ENCODE measurements around the gene FAM168A.

The FAM168A gene

GRCh38 chr11:73530109-73530508 lies 67.8 kb downstream of the FAM168A start:
- no peaks in the 10 kb centered on the region for H3K9me3 ChIP-seq (ENCODE audit: insufficient read depth, low read depth, low read length)
- H3K27me3 ChIP-seq (ENCODE audit: insufficient read depth, low read length): no peaks in the 10 kb centered on the region
- H3K36me3 ChIP-seq (ENCODE audit: insufficient read depth, low read length): no peaks in the 10 kb centered on the region
- H3K4me1 ChIP-seq (ENCODE audit: insufficient read depth, low read length): peaks cover 72% of the 10 kb centered on the region
- H3K27ac ChIP-seq (ENCODE audit: low read depth, low read length): no peak overlapping the region
- no peak overlapping the region for H3K9ac ChIP-seq (ENCODE audit: low read depth, low read length)
- 77% methylated on average over 4 of the region's 4 CpGs for WGBS
- no peak overlapping the region for H3K4me3 ChIP-seq (ENCODE audit: low read length)

- Histone ChIP-seq H3K27me3 (ENCODE audit: insufficient read depth, low read length) (no peaks in the 10 kb centered on the region), H3K4me1 (ENCODE audit: insufficient read depth, low read length) (peaks cover 72% of the 10 kb centered on the region), H3K9ac (ENCODE audit: low read depth, low read length) (no peak overlapping the region)
Measured at GRCh38 chr11:73529204-73529530, 68.7 kb downstream of the FAM168A start.

GRCh38 chr11:73528483-73529203 lies 69.3 kb downstream of the FAM168A start:
- Histone ChIP-seq H3K4me1 (ENCODE audit: insufficient read depth, low read length) (peaks cover 72% of the 10 kb centered on the region), H3K27me3 (ENCODE audit: insufficient read depth, low read length) (no peaks in the 10 kb centered on the region), H3K9me3 (ENCODE audit: insufficient read depth, low read depth, low read length) (peaks cover 6% of the 10 kb centered on the region; the same call in 1 of the 2 replicates), H3K4me3 (ENCODE audit: low read length) (no peak overlapping the region), H3K36me3 (ENCODE audit: insufficient read depth, low read length) (no peaks in the 10 kb centered on the region), H3K27ac (ENCODE audit: low read depth, low read length) (peak overlapping the region; percentile 59; the same call in 1 of the 2 replicates), H3K9ac (ENCODE audit: low read depth, low read length) (no peak overlapping the region; the same call in 1 of the 2 replicates)
- WGBS: 52% methylated on average over 5 of the region's 5 CpGs

More at GRCh38 chr11:73529204-73529530, 68.7 kb downstream of the FAM168A start:
- Histone ChIP-seq H3K27ac (ENCODE audit: low read depth, low read length) (peak overlapping the region; percentile 53; the same call in 1 of the 2 replicates), H3K4me3 (ENCODE audit: low read length) (no peak overlapping the region), H3K9me3 (ENCODE audit: insufficient read depth, low read depth, low read length) (peaks cover under 1% of the 10 kb centered on the region; the same call in 1 of the 2 replicates), H3K36me3 (ENCODE audit: insufficient read depth, low read length) (no peaks in the 10 kb centered on the region)

- Histone ChIP-seq H3K4me3 (ENCODE audit: low read length) (no peak overlapping the region), H3K9ac (ENCODE audit: low read depth, low read length) (no peak overlapping the region), H3K27ac (ENCODE audit: low read depth, low read length) (no peak overlapping the region), H3K27me3 (ENCODE audit: insufficient read depth, low read length) (no peaks in the 10 kb centered on the region), H3K4me1 (ENCODE audit: insufficient read depth, low read length) (peaks cover 71% of the 10 kb centered on the region), H3K9me3 (ENCODE audit: insufficient read depth, low read depth, low read length) (peaks cover 12% of the 10 kb centered on the region; the same call in 1 of the 2 replicates), H3K36me3 (ENCODE audit: insufficient read depth, low read length) (no peaks in the 10 kb centered on the region)
- 89% methylated on average over 4 of the region's 5 CpGs for whole genome bisulfite sequencing
Measured at GRCh38 chr11:73528013-73528412, 69.9 kb downstream of the FAM168A start.

- Histone ChIP-seq H3K36me3 (ENCODE audit: insufficient read depth, low read length) (no peaks in the 10 kb centered on the region), H3K27ac (ENCODE audit: low read depth, low read length) (no peak overlapping the region), H3K9ac (ENCODE audit: low read depth, low read length) (no peak overlapping the region), H3K4me3 (ENCODE audit: low read length) (no peak overlapping the region), H3K9me3 (ENCODE audit: insufficient read depth, low read depth, low read length) (peaks cover 14% of the 10 kb centered on the region; the same call in 1 of the 2 replicates), H3K27me3 (ENCODE audit: insufficient read depth, low read length) (no peaks in the 10 kb centered on the region), H3K4me1 (ENCODE audit: insufficient read depth, low read length) (peaks cover 63% of the 10 kb centered on the region)
- no CpG with 5 or more reads among the region's 1 CpG for WGBS
Measured at GRCh38 chr11:73525611-73526010, 72.3 kb downstream of the FAM168A start.

- Histone ChIP-seq H3K4me3 (ENCODE audit: low read length) (no peak overlapping the region), H3K36me3 (ENCODE audit: insufficient read depth, low read length) (no peaks in the 10 kb centered on the region), H3K27me3 (ENCODE audit: insufficient read depth, low read length) (no peaks in the 10 kb centered on the region), H3K4me1 (ENCODE audit: insufficient read depth, low read length) (peaks cover 59% of the 10 kb centered on the region), H3K9me3 (ENCODE audit: insufficient read depth, low read depth, low read length) (peaks cover 14% of the 10 kb centered on the region; the same call in 1 of the 2 replicates), H3K27ac (ENCODE audit: low read depth, low read length) (no peak overlapping the region), H3K9ac (ENCODE audit: low read depth, low read length) (no peak overlapping the region)
- WGBS: 96% methylated on average over 4 of the region's 4 CpGs
Measured at GRCh38 chr11:73524774-73525173, 73.1 kb downstream of the FAM168A start.

- H3K27me3 ChIP-seq (ENCODE audit: insufficient read depth, low read length): no peaks in the 10 kb centered on the region
- WGBS: 57% methylated on average over 1 of the region's 1 CpG
- H3K9ac ChIP-seq (ENCODE audit: low read depth, low read length): no peak overlapping the region
- H3K4me1 ChIP-seq (ENCODE audit: insufficient read depth, low read length): peaks cover 29% of the 10 kb centered on the region
- peaks cover 14% of the 10 kb centered on the region; the same call in 1 of the 2 replicates for H3K9me3 ChIP-seq (ENCODE audit: insufficient read depth, low read depth, low read length)
- no peak overlapping the region for H3K4me3 ChIP-seq (ENCODE audit: low read length)
- H3K27ac ChIP-seq (ENCODE audit: low read depth, low read length): no peak overlapping the region
- H3K36me3 ChIP-seq (ENCODE audit: insufficient read depth, low read length): no peaks in the 10 kb centered on the region
Measured at GRCh38 chr11:73521621-73522020, 76.3 kb downstream of the FAM168A start.

GRCh38 chr11:73520353-73521061 lies 77.4 kb downstream of the FAM168A start:
- Histone ChIP-seq H3K27me3 (ENCODE audit: insufficient read depth, low read length) (no peaks in the 10 kb centered on the region), H3K9me3 (ENCODE audit: insufficient read depth, low read depth, low read length) (peaks cover 14% of the 10 kb centered on the region; the same call in 1 of the 2 replicates), H3K9ac (ENCODE audit: low read depth, low read length) (no peak overlapping the region), H3K4me3 (ENCODE audit: low read length) (no peak overlapping the region), H3K36me3 (ENCODE audit: insufficient read depth, low read length) (no peaks in the 10 kb centered on the region; the same call in 1 of the 2 replicates), H3K27ac (ENCODE audit: low read depth, low read length) (no peak overlapping the region), H3K4me1 (ENCODE audit: insufficient read depth, low read length) (peaks cover 21% of the 10 kb centered on the region)
- WGBS: 86% methylated on average over 2 of the region's 2 CpGs

GRCh38 chr11:73519266-73519665 lies 78.6 kb downstream of the FAM168A start:
- no peaks in the 10 kb centered on the region for H3K27me3 ChIP-seq (ENCODE audit: insufficient read depth, low read length)
- H3K4me1 ChIP-seq (ENCODE audit: insufficient read depth, low read length): peaks cover 18% of the 10 kb centered on the region
- no peak overlapping the region for H3K9ac ChIP-seq (ENCODE audit: low read depth, low read length)
- no peak overlapping the region for H3K27ac ChIP-seq (ENCODE audit: low read depth, low read length)
- peaks cover 14% of the 10 kb centered on the region; the same call in 1 of the 2 replicates for H3K9me3 ChIP-seq (ENCODE audit: insufficient read depth, low read depth, low read length)
- no peaks in the 10 kb centered on the region; the same call in 1 of the 2 replicates for H3K36me3 ChIP-seq (ENCODE audit: insufficient read depth, low read length)
- no peak overlapping the region for H3K4me3 ChIP-seq (ENCODE audit: low read length)

GRCh38 chr11:73518195-73518594 lies 79.7 kb downstream of the FAM168A start:
- H3K9me3 ChIP-seq (ENCODE audit: insufficient read depth, low read depth, low read length): peaks cover 4% of the 10 kb centered on the region; the same call in 1 of the 2 replicates
- H3K4me3 ChIP-seq (ENCODE audit: low read length): no peak overlapping the region
- 94% methylated on average over 1 of the region's 1 CpG for WGBS
- H3K36me3 ChIP-seq (ENCODE audit: insufficient read depth, low read length): no peaks in the 10 kb centered on the region; the same call in 1 of the 2 replicates
- no peaks in the 10 kb centered on the region for H3K27me3 ChIP-seq (ENCODE audit: insufficient read depth, low read length)
- no peak overlapping the region for H3K9ac ChIP-seq (ENCODE audit: low read depth, low read length)
- H3K27ac ChIP-seq (ENCODE audit: low read depth, low read length): no peak overlapping the region
- peaks cover 18% of the 10 kb centered on the region for H3K4me1 ChIP-seq (ENCODE audit: insufficient read depth, low read length)

GRCh38 chr11:73516080-73516479 lies 81.8 kb downstream of the FAM168A start:
- Histone ChIP-seq H3K4me1 (ENCODE audit: insufficient read depth, low read length) (peaks cover 8% of the 10 kb centered on the region; the same call in 1 of the 2 replicates), H3K36me3 (ENCODE audit: insufficient read depth, low read length) (no peaks in the 10 kb centered on the region; the same call in 1 of the 2 replicates), H3K9ac (ENCODE audit: low read depth, low read length) (no peak overlapping the region), H3K27ac (ENCODE audit: low read depth, low read length) (no peak overlapping the region), H3K4me3 (ENCODE audit: low read length) (no peak overlapping the region), H3K27me3 (ENCODE audit: insufficient read depth, low read length) (no peaks in the 10 kb centered on the region), H3K9me3 (ENCODE audit: insufficient read depth, low read depth, low read length) (no peaks in the 10 kb centered on the region)
